WERI-Rb-1 (cell line): ENCODE measurements around the gene ARFGAP2.
"Not testable (repeated sequence)": the region's sequence is repeated elsewhere in the genome, so short reads cannot be mapped to it uniquely, and the experiment has no call there.

ENCODE experiments used
- DNase-seq: peaks from one replicate; pipeline ENCODE4 v3.0.0-alpha.2; 2020
- H3K27ac ChIP-seq: fragments of 250-450 bp; sonication (Bioruptor Pico); 2 replicates; pipeline ENCODE4 v1.5.1; 2020; ENCODE audit warnings: mild to moderate bottlenecking, moderate library complexity
- H3K27me3 ChIP-seq: fragments of 250-450 bp; sonication (Bioruptor Pico); 2 replicates; pipeline ENCODE4 v1.5.1; 2021; ENCODE audit warnings: mild to moderate bottlenecking, low read depth, moderate library complexity; ENCODE audit not compliant: insufficient read depth, severe bottlenecking
- H3K36me3 ChIP-seq: fragments of 250-450 bp; sonication (Bioruptor Pico); 2 replicates; pipeline ENCODE4 v1.5.1; 2020; ENCODE audit warnings: mild to moderate bottlenecking, moderate library complexity
- H3K4me3 ChIP-seq: 2 replicates; pipeline ENCODE4 v1.5.1; 2011; ENCODE audit warnings: low read depth, mild to moderate bottlenecking, control low read depth, low read length
- H3K9me3 ChIP-seq: fragments of 250-450 bp; sonication (Bioruptor Pico); 2 replicates; pipeline ENCODE4 v1.5.1; 2021; ENCODE audit warnings: mild to moderate bottlenecking, moderate library complexity; ENCODE audit not compliant: severe bottlenecking
- CTCF ChIP-seq: IDR thresholded peaks from 2 replicates; pipeline ENCODE4 v1.5.1; 2011; ENCODE audit warnings: low read depth, mild to moderate bottlenecking, control low read depth, inconsistent platforms, low read length

Gene ARFGAP2

GRCh38 chr11:47123094-47123493 lies 53.6 kb downstream of the ARFGAP2 start:
- TF ChIP-seq CTCF = no peak
- H3K27ac ChIP-seq = no peak overlapping the region

GRCh38 chr11:47121731-47122130 lies 54.9 kb downstream of the ARFGAP2 start:
- H3K9me3 ChIP-seq = no peaks in the 10 kb centered on the region
- H3K27me3 ChIP-seq = no peaks in the 10 kb centered on the region
- H3K4me3 ChIP-seq = no peak overlapping the region
- DNase-seq = no peak
- no peak overlapping the region for H3K27ac ChIP-seq
- H3K36me3 ChIP-seq = no peaks in the 10 kb centered on the region
- TF ChIP-seq CTCF = no peak

More at GRCh38 chr11:47123094-47123493, 53.6 kb downstream of the ARFGAP2 start:
- no peaks in the 10 kb centered on the region for H3K36me3 ChIP-seq
- no peaks in the 10 kb centered on the region for H3K27me3 ChIP-seq
- no peak overlapping the region for H3K4me3 ChIP-seq
- H3K9me3 ChIP-seq = no peaks in the 10 kb centered on the region
- no peak for DNase-seq

- Histone ChIP-seq H3K27me3 (no peaks in the 10 kb centered on the region), H3K36me3 (no peaks in the 10 kb centered on the region), H3K9me3 (no peaks in the 10 kb centered on the region), H3K27ac (no peak overlapping the region), H3K4me3 (no peak overlapping the region)
- TF ChIP-seq CTCF = no peak
- no peak for DNase-seq
Measured at GRCh38 chr11:47121056-47121455, 55.6 kb downstream of the ARFGAP2 start.

- H3K9me3 ChIP-seq, H3K27ac ChIP-seq, H3K36me3 ChIP-seq, H3K27me3 ChIP-seq, H3K4me3 ChIP-seq: not testable (repeated sequence)
- peak; percentile 53 for DNase-seq
Measured at GRCh38 chr11:47118958-47119688, 57.6 kb downstream of the ARFGAP2 start.
